DND-41 (cell line): Measurements from ENCODE around the gene LDB2.
"Not testable (repeated sequence)": the region's sequence is repeated elsewhere in the genome, so short reads cannot be mapped to it uniquely, and the experiment has no call there.

Source experiments
- EZH2 ChIP-seq: IDR thresholded peaks from 3 replicates; pipeline ENCODE4 v1.6.1; 2012; ENCODE audit warnings: borderline replicate concordance, low read depth, mild to moderate bottlenecking, moderate library complexity, low read length, inconsistent platforms; ENCODE audit not compliant: severe bottlenecking
- TF ChIP-seq, protein P1 (sequence below): IDR thresholded peaks from 2 replicates; pipeline ENCODE4 v1.5.1; 2012; ENCODE audit warnings: borderline replicate concordance, low read length, moderate library complexity, mild to moderate bottlenecking; ENCODE audit not compliant: poor library complexity, severe bottlenecking; ENCODE audit errors: extremely low read depth

DNA sequence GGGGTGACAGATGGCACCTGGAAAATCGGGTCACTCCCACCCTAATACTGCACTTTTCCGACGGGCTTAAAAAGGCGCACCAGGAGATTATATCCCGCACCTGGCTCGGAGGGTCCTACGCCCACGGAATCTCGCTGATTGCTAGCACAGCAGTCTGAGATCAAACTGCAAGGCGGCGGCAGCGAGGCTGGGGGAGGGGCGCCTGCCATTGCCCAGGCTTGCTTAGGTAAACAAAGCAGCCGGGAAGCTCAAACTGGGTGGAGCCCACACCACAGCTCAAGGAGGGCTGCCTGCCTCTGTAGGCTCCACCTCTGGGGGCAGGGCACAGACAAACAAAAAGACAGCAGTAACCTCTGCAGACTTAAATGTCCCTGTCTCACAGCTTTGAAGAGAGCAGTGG lies 341.1 kb downstream of the LDB2 start:
- TF ChIP-seq, protein P1, sequence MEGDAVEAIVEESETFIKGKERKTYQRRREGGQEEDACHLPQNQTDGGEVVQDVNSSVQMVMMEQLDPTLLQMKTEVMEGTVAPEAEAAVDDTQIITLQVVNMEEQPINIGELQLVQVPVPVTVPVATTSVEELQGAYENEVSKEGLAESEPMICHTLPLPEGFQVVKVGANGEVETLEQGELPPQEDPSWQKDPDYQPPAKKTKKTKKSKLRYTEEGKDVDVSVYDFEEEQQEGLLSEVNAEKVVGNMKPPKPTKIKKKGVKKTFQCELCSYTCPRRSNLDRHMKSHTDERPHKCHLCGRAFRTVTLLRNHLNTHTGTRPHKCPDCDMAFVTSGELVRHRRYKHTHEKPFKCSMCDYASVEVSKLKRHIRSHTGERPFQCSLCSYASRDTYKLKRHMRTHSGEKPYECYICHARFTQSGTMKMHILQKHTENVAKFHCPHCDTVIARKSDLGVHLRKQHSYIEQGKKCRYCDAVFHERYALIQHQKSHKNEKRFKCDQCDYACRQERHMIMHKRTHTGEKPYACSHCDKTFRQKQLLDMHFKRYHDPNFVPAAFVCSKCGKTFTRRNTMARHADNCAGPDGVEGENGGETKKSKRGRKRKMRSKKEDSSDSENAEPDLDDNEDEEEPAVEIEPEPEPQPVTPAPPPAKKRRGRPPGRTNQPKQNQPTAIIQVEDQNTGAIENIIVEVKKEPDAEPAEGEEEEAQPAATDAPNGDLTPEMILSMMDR: not testable (repeated sequence)
- TF ChIP-seq EZH2: not testable (repeated sequence)
